Activated T-helper 17 cell treated with anti-CD3 and anti-CD28 coated beads, Interleukin-2, amount 50 U/mL, for 72 hours (primary cell): ENCODE results near the gene COPA. TPM values are rescaled to one million over a fixed set of nuclear protein-coding genes. Genes with fewer than 3 reads are reported as not detected.
A peak's percentile ranks its signal among the peaks of the same experiment; 100 is the strongest.

Experiments
- ATAC-seq: fragments of 150-1000 bp; cut with Tn5 transposase; replicated peaks from 2 replicates; pipeline ENCODE4 v1.10.0; 2021; ENCODE audit warnings: mild to moderate bottlenecking, moderate library complexity
- H3K27ac Mint-ChIP-seq: one replicate; pipeline ENCODE4 v1.8.0; 2022; ENCODE audit warnings: mixed read lengths
- H3K27me3 Mint-ChIP-seq: one replicate; pipeline ENCODE4 v1.8.0; 2022; ENCODE audit warnings: mixed read lengths
- H3K36me3 Mint-ChIP-seq: one replicate; pipeline ENCODE4 v1.8.0; 2022; ENCODE audit warnings: low read depth, mild to moderate bottlenecking, mixed read lengths
- H3K4me1 Mint-ChIP-seq: one replicate; pipeline ENCODE4 v1.8.0; 2022; ENCODE audit warnings: mixed read lengths
- H3K4me3 Mint-ChIP-seq: one replicate; pipeline ENCODE4 v1.8.0; 2022; ENCODE audit warnings: mild to moderate bottlenecking, mixed read lengths
- H3K9me3 Mint-ChIP-seq: one replicate; pipeline ENCODE4 v1.8.0; 2022; ENCODE audit warnings: mixed read lengths
- total RNA-seq, 2 donors: library from RNA; stranded (reverse); gene quantifications; one replicate each; pipeline ENCODE4 v1.2.3, GENCODE V29; 2022

COPA gene
- total RNA-seq, 2 donors from 2014 or later, result 136 to 178 TPM

DNA sequence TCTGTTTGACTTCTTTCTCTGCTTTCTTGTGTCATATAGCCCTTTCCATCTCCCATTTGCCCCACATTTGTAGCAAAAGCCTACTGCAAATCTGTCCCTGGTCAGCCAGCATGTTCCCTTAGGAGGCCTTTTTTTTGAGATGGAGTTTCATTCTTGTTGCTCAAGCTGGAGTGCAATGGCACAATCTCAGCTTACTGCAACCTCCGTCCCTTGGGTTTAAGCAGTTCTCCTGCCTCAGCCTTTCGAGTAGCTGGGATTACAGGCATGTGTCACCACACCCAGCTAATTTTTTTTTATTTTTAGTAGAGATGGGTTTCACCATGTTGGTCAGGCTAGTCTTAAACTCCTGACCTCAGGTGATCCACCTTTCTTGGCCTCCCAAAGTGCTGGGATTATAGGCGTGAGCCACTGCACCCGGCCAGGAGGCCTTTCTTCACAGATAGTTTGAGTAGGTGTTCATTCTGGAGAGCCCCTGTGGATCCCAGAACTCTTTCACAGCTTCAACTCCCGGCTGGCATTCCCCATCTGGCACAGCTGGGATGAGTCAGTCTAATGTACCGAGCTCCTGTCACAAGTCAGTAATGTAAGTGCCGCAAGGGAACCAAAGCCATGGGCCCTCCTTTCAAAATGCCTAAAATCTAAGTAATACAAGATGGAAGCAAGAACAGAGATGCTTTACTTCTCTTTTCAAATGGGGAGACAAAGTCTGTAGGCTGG lies 14.4 kb upstream of the COPA start:
- ATAC-seq, result no peak
- H3K9me3 Mint-ChIP-seq, result no peaks in the 10 kb centered on the region
- H3K4me3 Mint-ChIP-seq, result no peak overlapping the region
- peaks cover 4% of the 10 kb centered on the region for H3K4me1 Mint-ChIP-seq
- no peak overlapping the region for H3K27ac Mint-ChIP-seq
- peaks cover 83% of the 10 kb centered on the region for H3K36me3 Mint-ChIP-seq
- no peaks in the 10 kb centered on the region for H3K27me3 Mint-ChIP-seq

DNA sequence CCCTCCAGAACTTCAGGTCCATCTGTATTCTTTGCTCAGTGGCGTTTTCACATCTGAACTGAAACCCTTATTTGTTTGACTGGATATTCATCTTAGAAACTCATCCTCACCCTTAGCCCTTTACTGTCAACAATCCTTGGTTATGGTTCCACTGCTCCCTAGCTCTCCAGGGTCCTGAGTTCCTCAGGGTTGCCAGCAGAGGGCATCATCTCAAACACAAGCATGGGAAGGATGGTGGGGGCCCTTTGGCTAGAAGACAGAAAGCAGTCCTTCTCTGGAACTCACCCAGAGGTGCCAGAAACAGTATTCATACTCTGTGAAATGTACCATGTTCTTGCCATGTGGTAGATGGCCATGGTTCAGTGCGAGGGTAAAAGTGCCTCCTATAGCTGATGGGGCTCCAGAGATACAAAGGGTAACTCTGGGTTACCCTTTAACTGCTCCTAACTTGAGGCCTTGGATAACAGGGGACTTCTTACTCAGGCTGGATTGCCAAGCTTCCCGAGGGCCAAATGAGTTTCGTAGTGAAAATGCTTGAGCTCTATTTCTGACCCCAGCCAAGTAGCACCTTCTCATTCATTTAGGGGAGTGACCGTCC lies 11.4 kb upstream of the COPA start:
- H3K4me3 Mint-ChIP-seq, result no peak overlapping the region
- no peaks in the 10 kb centered on the region for H3K27me3 Mint-ChIP-seq
- no peak for ATAC-seq
- H3K27ac Mint-ChIP-seq, result no peak overlapping the region
- no peaks in the 10 kb centered on the region for H3K4me1 Mint-ChIP-seq
- H3K9me3 Mint-ChIP-seq, result no peaks in the 10 kb centered on the region
- H3K36me3 Mint-ChIP-seq, result peaks cover 100% of the 10 kb centered on the region

DNA sequence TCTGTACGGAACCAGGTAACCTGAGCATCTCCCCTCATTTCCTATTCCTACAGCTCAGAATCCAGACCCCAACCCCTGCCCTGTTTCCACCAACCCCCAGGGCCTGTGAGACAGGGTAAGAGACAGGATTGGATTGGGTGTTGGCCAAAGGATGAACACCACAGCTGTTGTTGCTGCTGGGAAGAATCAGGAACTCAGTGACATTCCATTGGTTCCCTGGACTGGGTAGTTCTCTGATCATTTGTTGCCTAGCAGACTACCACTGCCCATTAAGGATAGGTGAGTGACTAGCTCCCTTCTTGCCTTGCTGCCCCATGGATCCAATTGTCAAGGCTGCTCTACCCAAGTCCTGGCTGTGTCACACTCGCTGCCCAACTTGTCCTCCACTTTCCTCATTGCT lies 10.2 kb upstream of the COPA start:
- Mint-ChIP-seq H3K9me3 (no peaks in the 10 kb centered on the region), H3K4me3 (no peak overlapping the region), H3K27me3 (no peaks in the 10 kb centered on the region), H3K27ac (no peak overlapping the region), H3K36me3 (peaks cover 99% of the 10 kb centered on the region), H3K4me1 (no peaks in the 10 kb centered on the region)
- ATAC-seq, result no peak

DNA sequence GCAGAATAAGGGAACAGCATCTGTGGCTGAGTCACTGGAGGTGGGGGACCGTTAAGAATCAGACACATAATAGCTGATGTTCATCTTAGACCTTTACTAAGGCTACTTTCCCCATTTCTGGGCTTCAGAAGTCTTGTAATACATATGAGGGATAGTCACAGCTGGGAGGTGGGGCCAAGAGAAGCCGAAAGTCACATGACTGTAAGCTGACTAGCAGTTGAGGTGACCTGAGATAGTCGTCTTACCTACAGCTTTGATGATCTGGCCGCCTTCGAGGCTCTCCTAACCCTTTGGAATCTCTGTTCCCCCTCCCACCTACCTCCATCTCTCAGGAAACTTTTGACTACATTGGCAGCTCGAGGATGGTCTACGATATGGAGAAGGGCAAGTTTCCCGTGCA lies 9.5 kb upstream of the COPA start:
- Mint-ChIP-seq H3K27me3 (no peaks in the 10 kb centered on the region), H3K4me1 (peaks cover under 1% of the 10 kb centered on the region), H3K9me3 (no peaks in the 10 kb centered on the region), H3K4me3 (no peak overlapping the region), H3K27ac (no peak overlapping the region), H3K36me3 (peaks cover 99% of the 10 kb centered on the region)
- ATAC-seq, result no peak

DNA sequence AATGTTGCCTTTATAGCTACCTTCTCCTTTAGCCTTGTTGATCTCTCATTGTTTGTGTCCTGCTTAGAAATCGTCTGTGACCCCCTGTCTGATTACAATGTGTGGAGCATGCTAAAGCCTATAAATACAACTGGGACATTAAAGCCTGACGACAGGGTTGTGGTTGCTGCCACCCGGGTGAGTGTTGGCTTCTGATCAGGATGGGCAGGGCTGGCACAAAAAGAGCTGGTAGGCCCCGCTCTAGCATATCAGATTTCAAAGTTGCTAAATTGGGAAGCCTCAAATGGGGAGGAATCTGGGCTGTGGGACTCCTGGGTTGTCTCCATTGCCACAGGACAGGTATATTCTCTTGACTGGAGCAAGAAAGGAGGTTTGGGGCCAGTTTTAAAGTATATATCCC lies 8.6 kb upstream of the COPA start:
- Mint-ChIP-seq H3K27me3 (no peaks in the 10 kb centered on the region), H3K36me3 (peaks cover 99% of the 10 kb centered on the region), H3K4me3 (no peak overlapping the region), H3K27ac (no peak overlapping the region), H3K9me3 (no peaks in the 10 kb centered on the region), H3K4me1 (peaks cover 6% of the 10 kb centered on the region)
- ATAC-seq, result no peak

GRCh38 chr1:160346958-160347357 lies 3.9 kb upstream of the COPA start:
- ATAC-seq, result no peak
- Mint-ChIP-seq H3K27me3 (no peaks in the 10 kb centered on the region), H3K4me3 (no peak overlapping the region), H3K27ac (no peak overlapping the region), H3K36me3 (peaks cover 98% of the 10 kb centered on the region), H3K9me3 (no peaks in the 10 kb centered on the region), H3K4me1 (peaks cover 9% of the 10 kb centered on the region)

DNA sequence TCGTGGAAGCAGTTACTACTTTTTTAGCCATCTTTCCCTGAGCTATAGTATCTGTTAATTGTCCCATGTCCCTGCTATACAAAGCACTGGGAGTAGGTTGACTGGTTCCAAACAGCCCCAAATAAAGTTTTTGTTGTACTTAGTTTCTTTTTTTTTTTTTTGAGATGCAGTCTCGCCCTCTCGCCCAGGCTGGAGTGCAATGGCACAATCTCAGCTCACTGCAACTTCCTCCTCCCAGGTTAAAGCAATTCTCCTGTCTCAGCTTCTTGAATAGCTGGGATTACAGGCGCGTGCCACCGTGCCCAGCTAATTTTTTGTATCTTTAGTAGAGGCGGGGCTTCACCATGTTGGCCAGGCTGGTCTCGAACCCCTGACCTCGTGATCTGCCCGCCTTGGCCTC lies 3.4 kb upstream of the COPA start:
- Mint-ChIP-seq H3K4me3 (no peak overlapping the region), H3K9me3 (no peaks in the 10 kb centered on the region), H3K4me1 (peaks cover 9% of the 10 kb centered on the region), H3K27me3 (no peaks in the 10 kb centered on the region), H3K36me3 (peaks cover 96% of the 10 kb centered on the region), H3K27ac (no peak overlapping the region)
- no peak for ATAC-seq

- Mint-ChIP-seq H3K9me3 (no peaks in the 10 kb centered on the region), H3K4me3 (peak overlapping the region; percentile 98), H3K36me3 (peaks cover 96% of the 10 kb centered on the region), H3K4me1 (peaks cover 21% of the 10 kb centered on the region), H3K27me3 (no peaks in the 10 kb centered on the region), H3K27ac (peak overlapping the region; percentile 100)
- no peak for ATAC-seq
These were observed 1.9 kb upstream of the COPA start for GRCh38 chr1:160344936-160345335.

- Mint-ChIP-seq H3K4me3 (peak overlapping the region; percentile 98), H3K27ac (peak overlapping the region; percentile 100), H3K27me3 (no peaks in the 10 kb centered on the region), H3K4me1 (peaks cover 25% of the 10 kb centered on the region), H3K9me3 (no peaks in the 10 kb centered on the region), H3K36me3 (peaks cover 96% of the 10 kb centered on the region)
- ATAC-seq, result no peak
These were observed 1.2 kb upstream of the COPA start for GRCh38 chr1:160344241-160344640.

GRCh38 chr1:160342526-160342925 lies 524 bp downstream of the COPA start:
- H3K4me3 Mint-ChIP-seq, result peak overlapping the region; percentile 98
- no peaks in the 10 kb centered on the region for H3K27me3 Mint-ChIP-seq
- peak; percentile 21 for ATAC-seq
- peaks cover 32% of the 10 kb centered on the region for H3K4me1 Mint-ChIP-seq
- H3K9me3 Mint-ChIP-seq, result no peaks in the 10 kb centered on the region
- H3K27ac Mint-ChIP-seq, result peak overlapping the region; percentile 100
- peaks cover 97% of the 10 kb centered on the region for H3K36me3 Mint-ChIP-seq

GRCh38 chr1:160340866-160341265 lies 2.2 kb downstream of the COPA start:
- Mint-ChIP-seq H3K9me3 (no peaks in the 10 kb centered on the region), H3K4me3 (peak overlapping the region; percentile 98), H3K27me3 (no peaks in the 10 kb centered on the region), H3K36me3 (peaks cover 98% of the 10 kb centered on the region), H3K4me1 (peaks cover 27% of the 10 kb centered on the region), H3K27ac (peak overlapping the region; percentile 72)
- ATAC-seq, result no peak

DNA sequence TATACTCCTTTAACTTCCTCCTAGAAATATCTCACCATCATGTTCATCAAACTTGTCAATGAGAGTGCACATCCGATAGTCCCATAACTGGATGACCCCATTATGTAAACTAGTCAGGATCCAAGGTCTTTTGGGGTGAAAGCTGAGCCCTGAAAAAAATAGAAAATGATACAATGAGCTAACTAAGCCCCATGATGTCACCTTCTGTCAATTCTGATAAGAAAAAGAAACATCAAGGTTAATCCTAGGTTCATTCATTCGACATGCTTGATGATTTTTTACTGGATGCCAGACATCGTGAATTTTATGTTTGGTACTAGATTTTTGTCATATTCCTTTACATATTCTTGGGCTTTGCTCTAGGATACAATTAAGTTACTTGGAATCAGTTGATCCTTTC lies 2.9 kb downstream of the COPA start:
- peaks cover 97% of the 10 kb centered on the region for H3K36me3 Mint-ChIP-seq
- no peaks in the 10 kb centered on the region for H3K9me3 Mint-ChIP-seq
- no peaks in the 10 kb centered on the region for H3K27me3 Mint-ChIP-seq
- H3K4me1 Mint-ChIP-seq, result peaks cover 27% of the 10 kb centered on the region
- peak overlapping the region; percentile 98 for H3K4me3 Mint-ChIP-seq
- H3K27ac Mint-ChIP-seq, result peak overlapping the region; percentile 72
- ATAC-seq, result no peak

DNA sequence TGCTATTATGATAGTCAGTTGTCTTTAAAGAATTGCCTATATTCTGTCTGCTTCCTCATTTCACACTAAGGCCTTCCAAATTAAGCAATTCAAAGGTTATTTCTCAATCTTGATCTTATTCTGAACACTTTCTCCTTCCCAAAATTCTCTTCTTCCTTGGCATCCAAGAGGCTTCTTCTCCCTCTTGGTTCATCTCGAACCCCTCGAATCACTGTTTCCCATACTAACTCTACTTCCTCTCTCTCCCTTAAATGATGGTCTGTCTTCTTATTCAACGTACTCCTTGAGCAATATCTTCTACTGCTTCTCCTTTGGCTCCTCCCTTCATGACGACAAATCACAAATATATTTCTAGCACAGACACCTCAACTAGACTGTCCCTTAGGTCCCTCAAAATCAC lies 4.5 kb downstream of the COPA start:
- no peaks in the 10 kb centered on the region for H3K27me3 Mint-ChIP-seq
- peaks cover 96% of the 10 kb centered on the region for H3K36me3 Mint-ChIP-seq
- no peak for ATAC-seq
- no peak overlapping the region for H3K4me3 Mint-ChIP-seq
- H3K9me3 Mint-ChIP-seq, result no peaks in the 10 kb centered on the region
- H3K4me1 Mint-ChIP-seq, result peaks cover 24% of the 10 kb centered on the region
- H3K27ac Mint-ChIP-seq, result peak overlapping the region; percentile 1

DNA sequence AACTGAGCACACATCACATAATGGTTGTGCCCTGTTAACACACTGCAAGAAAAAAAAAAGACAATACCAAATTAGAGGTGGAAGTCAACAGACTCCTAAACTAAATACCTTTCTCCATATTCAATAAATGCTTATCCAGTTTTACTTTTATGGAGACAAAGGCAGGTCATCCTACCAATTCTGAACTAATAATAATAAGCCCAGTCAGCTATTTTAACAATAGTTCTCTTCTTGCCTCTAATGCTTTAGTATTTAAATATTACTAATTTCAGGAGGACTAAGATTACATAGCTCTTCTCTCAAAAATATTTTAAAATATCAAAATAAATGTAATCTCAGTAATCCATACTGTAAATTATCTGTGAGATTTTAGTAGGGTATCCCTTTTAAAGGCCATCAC lies 10.5 kb downstream of the COPA start:
- Mint-ChIP-seq H3K9me3 (no peaks in the 10 kb centered on the region), H3K27ac (no peak overlapping the region), H3K36me3 (peaks cover 97% of the 10 kb centered on the region)

DNA sequence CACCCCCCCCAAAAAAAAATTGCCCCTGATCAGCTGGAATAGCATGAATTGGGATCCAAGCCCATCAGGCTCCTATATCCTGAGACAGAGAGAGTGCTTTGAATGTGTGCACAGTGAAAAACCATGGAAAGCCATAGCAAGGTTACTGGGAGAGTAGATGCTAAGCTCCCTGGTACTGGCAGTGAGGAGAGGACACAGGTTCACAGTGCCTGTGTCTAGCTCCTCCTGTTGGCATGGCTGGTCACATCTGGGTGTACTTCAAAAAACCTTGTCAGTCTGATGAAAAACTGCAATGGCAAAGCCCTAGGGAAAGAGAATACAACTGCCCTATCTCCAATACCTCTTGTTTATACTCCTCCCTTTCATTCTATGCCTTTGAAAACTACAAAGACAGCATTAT lies 12.9 kb downstream of the COPA start:
- no peaks in the 10 kb centered on the region for H3K9me3 Mint-ChIP-seq
- no peak overlapping the region for H3K4me3 Mint-ChIP-seq
- no peak for ATAC-seq
- H3K4me1 Mint-ChIP-seq, result no peaks in the 10 kb centered on the region
- H3K36me3 Mint-ChIP-seq, result peaks cover 99% of the 10 kb centered on the region
- H3K27me3 Mint-ChIP-seq, result no peaks in the 10 kb centered on the region
- H3K27ac Mint-ChIP-seq, result no peak overlapping the region

More for the DNA sequence above, 10.5 kb downstream of the COPA start:
- ATAC-seq, result no peak
- no peaks in the 10 kb centered on the region for H3K27me3 Mint-ChIP-seq
- H3K4me3 Mint-ChIP-seq, result no peak overlapping the region
- no peaks in the 10 kb centered on the region for H3K4me1 Mint-ChIP-seq
